Progenitor cell of endocrine pancreas (in vitro differentiated cells): Measurements from ENCODE around the gene IDI2. TPM values are rescaled to one million over a fixed set of nuclear protein-coding genes. Genes with fewer than 3 reads are reported as not detected.
"Not testable (repeated sequence)": the region's sequence is repeated elsewhere in the genome, so short reads cannot be mapped to it uniquely, and the experiment has no call there.

Source experiments
- DNase-seq: peaks from one replicate; pipeline ENCODE4 v3.0.0; 2021; ENCODE audit warnings: low spot score; ENCODE audit not compliant: unreplicated experiment
- H3K27ac Mint-ChIP-seq: 2 replicates; pipeline ENCODE4 v1.8.0; 2021; ENCODE audit warnings: mild to moderate bottlenecking, moderate library complexity, mixed read lengths
- H3K27me3 Mint-ChIP-seq: 2 replicates; pipeline ENCODE4 v1.8.0; 2021; ENCODE audit warnings: mixed read lengths
- H3K36me3 Mint-ChIP-seq: 2 replicates; pipeline ENCODE4 v1.8.0; 2022; ENCODE audit warnings: mixed read lengths; ENCODE audit not compliant: insufficient read depth
- H3K4me1 Mint-ChIP-seq: 2 replicates; pipeline ENCODE4 v1.8.0; 2021; ENCODE audit warnings: low read depth, mixed read lengths
- H3K4me3 Mint-ChIP-seq: 2 replicates; pipeline ENCODE4 v1.8.0; 2021; ENCODE audit warnings: low read depth, mild to moderate bottlenecking, moderate library complexity, mixed read lengths
- H3K9me3 Mint-ChIP-seq: 2 replicates; pipeline ENCODE4 v1.8.0; 2021; ENCODE audit warnings: low read depth, mixed read lengths
- CTCF ChIP-seq: fragments of 200-600 bp; sonication (generic); IDR thresholded peaks from one replicate; pipeline ENCODE4 v1.5.0; 2021; ENCODE audit warnings: antibody characterized with exemption, mild to moderate bottlenecking; ENCODE audit not compliant: unreplicated experiment
- total RNA-seq: library from RNA; stranded (reverse); gene quantifications from 2 replicates; pipeline ENCODE4 v1.2.1, GENCODE V29; 2021

Gene IDI2
- total RNA-seq, 1 donor from 2014 or later = not detected

- H3K27me3 Mint-ChIP-seq = no peaks in the 10 kb centered on the region
- no peak overlapping the region for H3K27ac Mint-ChIP-seq
- H3K4me3 Mint-ChIP-seq = no peak overlapping the region
- no peak for DNase-seq
- no peak for TF ChIP-seq CTCF
- H3K9me3 Mint-ChIP-seq = no peaks in the 10 kb centered on the region
- peaks cover 26% of the 10 kb centered on the region for H3K36me3 Mint-ChIP-seq
- no peaks in the 10 kb centered on the region for H3K4me1 Mint-ChIP-seq
Observed at GRCh38 chr10:1020460-1020859, 5.2 kb downstream of the IDI2 start.

- H3K36me3 Mint-ChIP-seq = peaks cover 26% of the 10 kb centered on the region
- no peaks in the 10 kb centered on the region for H3K27me3 Mint-ChIP-seq
- H3K4me1 Mint-ChIP-seq = no peaks in the 10 kb centered on the region
- no peak overlapping the region for H3K4me3 Mint-ChIP-seq
- no peak for TF ChIP-seq CTCF
- H3K27ac Mint-ChIP-seq = no peak overlapping the region
- no peak for DNase-seq
- H3K9me3 Mint-ChIP-seq = no peaks in the 10 kb centered on the region
Observed at GRCh38 chr10:1019362-1019761, 6.3 kb downstream of the IDI2 start.

- Mint-ChIP-seq H3K27ac (no peak overlapping the region), H3K4me1 (no peaks in the 10 kb centered on the region), H3K9me3 (no peaks in the 10 kb centered on the region), H3K36me3 (peaks cover 45% of the 10 kb centered on the region), H3K27me3 (no peaks in the 10 kb centered on the region), H3K4me3 (no peak overlapping the region)
- TF ChIP-seq CTCF = no peak
- no peak for DNase-seq
Observed at GRCh38 chr10:1015688-1016087, 10.0 kb downstream of the IDI2 start.

- H3K9me3 Mint-ChIP-seq = no peaks in the 10 kb centered on the region
- H3K36me3 Mint-ChIP-seq = peaks cover 38% of the 10 kb centered on the region
- DNase-seq = no peak
- H3K4me1 Mint-ChIP-seq = no peaks in the 10 kb centered on the region
- no peak overlapping the region for H3K27ac Mint-ChIP-seq
- no peaks in the 10 kb centered on the region for H3K27me3 Mint-ChIP-seq
- no peak overlapping the region for H3K4me3 Mint-ChIP-seq
- no peak for TF ChIP-seq CTCF
Observed at GRCh38 chr10:1011696-1012095, 14.0 kb downstream of the IDI2 start.

- Mint-ChIP-seq H3K4me3 (no peak overlapping the region), H3K4me1 (no peaks in the 10 kb centered on the region), H3K27ac (no peak overlapping the region), H3K27me3 (no peaks in the 10 kb centered on the region), H3K36me3 (peaks cover 39% of the 10 kb centered on the region), H3K9me3 (no peaks in the 10 kb centered on the region)
- no peak for DNase-seq
- TF ChIP-seq CTCF = no peak
Observed at GRCh38 chr10:1010703-1011102, 15.0 kb downstream of the IDI2 start.

GRCh38 chr10:1009947-1010346 lies 15.7 kb downstream of the IDI2 start:
- not testable (repeated sequence) for H3K9me3 Mint-ChIP-seq, H3K27ac Mint-ChIP-seq, H3K4me3 Mint-ChIP-seq, H3K4me1 Mint-ChIP-seq, H3K27me3 Mint-ChIP-seq, DNase-seq
- peaks cover 43% of the 10 kb centered on the region for H3K36me3 Mint-ChIP-seq
